ENCODE results near the gene MEI1.
A peak's percentile ranks its signal among the peaks of the same experiment; 100 is the strongest.

Gene MEI1

GRCh38 chr22:41800348-41801146 is 101.2 kb downstream of the MEI1 start, which contains the start of gene CCDC134:
Gene CCDC134, plus strand, starts transcription at chr22:41800679. Its CDS starts 8,212 bp downstream, at chr22:41808891.
- no peak for TF ChIP-seq CTCF (IDR thresholded peaks at IDR 0.05)
- H3K4me3 ChIP-seq = peak within 1 kb of the TSS; percentile 75
- peak within 1 kb of the TSS; percentile 67 to 84 for H3K27ac ChIP-seq
- DNase-seq (ENCODE audit: low spot score) = peak; percentile 89

GRCh38 chr22:41801147-41801819 is 102.0 kb downstream of the MEI1 start:
- H3K4me3 ChIP-seq = peak overlapping the region; percentile 75
- no peak for TF ChIP-seq CTCF (IDR thresholded peaks at IDR 0.05)
- DNase-seq (ENCODE audit: low spot score) = no peak
- H3K27ac ChIP-seq = no peak overlapping the region

- Histone ChIP-seq H3K4me3 (peak overlapping the region; percentile 75), H3K27ac (no peak overlapping the region)
- DNase-seq (ENCODE audit: low spot score) = no peak
- TF ChIP-seq CTCF (IDR thresholded peaks at IDR 0.05) = no peak
Measured at GRCh38 chr22:41801886-41802285, 102.6 kb downstream of the MEI1 start.

GRCh38 chr22:41805639-41806038 is 106.3 kb downstream of the MEI1 start:
- DNase-seq (ENCODE audit: low spot score) = no peak
- Histone ChIP-seq H3K27ac (no peak overlapping the region), H3K4me3 (no peak overlapping the region)
- no peak for TF ChIP-seq CTCF (IDR thresholded peaks at IDR 0.05)

- Histone ChIP-seq H3K4me3 (no peak overlapping the region), H3K27ac (no peak overlapping the region)
- TF ChIP-seq CTCF (IDR thresholded peaks at IDR 0.05) = no peak
- no peak for DNase-seq (ENCODE audit: low spot score)
Measured at GRCh38 chr22:41808400-41808799, 109.1 kb downstream of the MEI1 start.

GRCh38 chr22:41810022-41810421 is 110.7 kb downstream of the MEI1 start:
- Histone ChIP-seq H3K27ac (no peak overlapping the region), H3K4me3 (no peak overlapping the region)
- DNase-seq (ENCODE audit: low spot score) = no peak
- no peak for TF ChIP-seq CTCF (IDR thresholded peaks at IDR 0.05)
